ENCODE results near the gene TUBB4B.
"Not testable (repeated sequence)": the region's sequence is repeated elsewhere in the genome, so short reads cannot be mapped to it uniquely, and the experiment has no call there.

TUBB4B gene

DNA sequence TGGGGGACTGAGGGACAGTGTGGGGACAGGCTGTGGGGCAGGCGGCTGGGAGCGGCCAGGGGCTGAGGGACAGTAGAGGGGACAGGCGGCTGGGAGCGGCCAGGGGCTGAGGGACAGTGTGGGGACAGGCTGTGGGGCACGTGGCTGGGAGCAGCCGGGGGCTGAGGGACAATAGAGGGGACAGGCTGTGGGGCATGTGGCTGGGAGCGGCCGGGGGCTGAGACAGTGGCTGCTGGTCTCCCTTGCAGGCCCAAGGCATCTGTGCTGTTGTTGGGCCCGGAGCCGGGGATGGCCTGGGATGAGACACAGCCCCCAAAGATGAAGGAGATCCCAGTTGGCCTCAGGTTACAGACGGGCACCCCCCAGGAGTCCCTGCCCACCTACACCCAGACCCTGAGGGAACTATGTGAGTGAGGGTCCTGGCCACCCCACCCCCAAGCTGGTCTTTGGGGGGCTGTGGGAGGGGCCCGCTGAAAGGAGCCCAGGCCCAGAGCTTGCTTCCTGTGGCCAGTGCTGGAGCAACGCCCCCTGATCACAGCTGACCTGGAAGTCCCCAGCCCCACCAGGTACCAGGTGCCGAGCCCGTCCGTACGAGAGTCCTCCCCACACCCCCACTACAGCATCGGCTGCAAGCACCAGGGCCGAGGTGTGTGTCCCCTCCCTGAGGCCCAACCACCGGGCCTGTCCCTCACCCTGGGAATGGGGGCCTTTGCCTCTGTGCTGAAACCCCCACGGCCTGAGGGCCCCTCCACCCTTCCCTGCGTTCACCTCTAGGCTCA, 10.6 kb downstream of the TUBB4B start:
- DNase-seq (ENCODE audit: insufficient read length, low spot score) (no peak), FAIRE-seq (no peak)
- TF ChIP-seq TAF1 (IDR thresholded peaks at IDR 0.05; ENCODE audit: low read depth, low read length), result no peak
- no peak for TF ChIP-seq POLR2A (IDR thresholded peaks at IDR 0.05; ENCODE audit: low read depth, low read length)
- TF ChIP-seq POLR2AphosphoS5 (IDR thresholded peaks at IDR 0.05; ENCODE audit: low read depth, low read length), result no peak
- TF ChIP-seq PAX5 (IDR thresholded peaks at IDR 0.05; ENCODE audit: insufficient read depth, low read length, severe bottlenecking), result no peak
- no peak for TF ChIP-seq POU2F2 (IDR thresholded peaks at IDR 0.05; ENCODE audit: low read depth, low read length)
- TF ChIP-seq SPI1 (IDR thresholded peaks at IDR 0.05; ENCODE audit: low read depth, low read length), result no peak

DNA sequence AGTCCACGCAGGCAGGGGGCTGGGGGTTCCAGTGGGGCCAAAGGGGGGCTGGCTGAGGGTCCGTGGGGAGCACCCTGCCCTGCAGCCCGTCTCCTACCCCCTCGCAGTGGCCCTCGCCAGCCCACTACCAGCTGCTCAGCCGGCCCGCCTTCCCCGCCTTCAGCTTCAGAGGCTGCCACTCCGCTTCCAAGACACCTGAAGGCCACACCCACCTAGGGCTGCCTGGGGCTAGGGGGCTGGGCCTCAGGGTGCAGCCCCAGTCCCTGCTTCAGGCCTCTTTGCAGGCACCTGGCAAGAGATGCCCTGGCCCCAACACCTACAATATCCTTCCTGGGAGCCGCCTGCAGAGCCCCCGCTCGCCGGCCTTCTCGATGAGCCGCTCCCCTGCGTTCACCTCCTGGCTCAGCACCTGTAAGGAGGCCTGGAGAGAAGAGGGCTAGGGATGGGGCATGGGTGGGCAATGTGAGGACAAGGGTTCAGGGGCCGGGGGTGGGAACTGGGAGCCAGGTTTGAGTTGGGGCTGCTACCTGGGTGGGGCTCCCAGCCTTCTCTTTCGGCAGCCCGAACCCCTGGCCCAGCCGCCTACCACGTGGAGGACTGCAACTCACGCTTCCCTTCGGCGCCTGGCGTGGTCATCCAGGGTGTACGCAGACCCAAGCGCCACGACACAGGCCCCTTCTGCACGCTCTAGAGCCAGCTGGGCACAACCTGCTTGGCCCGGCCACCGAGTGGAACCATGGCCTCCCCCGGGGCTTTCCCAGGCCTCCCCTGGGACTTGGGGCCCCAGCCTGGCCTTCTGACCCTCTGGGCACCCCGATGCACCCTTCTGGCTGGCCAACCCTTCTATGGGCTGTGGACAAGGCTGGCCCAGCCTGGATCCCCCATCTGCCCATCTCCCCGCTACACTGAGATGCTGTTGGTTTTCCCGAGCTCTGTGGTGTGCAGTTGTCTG, 11.7 kb downstream of the TUBB4B start:
- DNase-seq (ENCODE audit: insufficient read length, low spot score) (no peak), FAIRE-seq (peak; percentile 16)
- TF ChIP-seq SPI1 (IDR thresholded peaks at IDR 0.05; ENCODE audit: low read depth, low read length) (no peak), PAX5 (IDR thresholded peaks at IDR 0.05; ENCODE audit: insufficient read depth, low read length, severe bottlenecking) (no peak), POLR2A (IDR thresholded peaks at IDR 0.05; ENCODE audit: low read depth, low read length) (no peak), POU2F2 (IDR thresholded peaks at IDR 0.05; ENCODE audit: low read depth, low read length) (no peak), POLR2AphosphoS5 (IDR thresholded peaks at IDR 0.05; ENCODE audit: low read depth, low read length) (no peak), TAF1 (IDR thresholded peaks at IDR 0.05; ENCODE audit: low read depth, low read length) (no peak)

GRCh38 chr9:137253717-137254623, 12.9 kb downstream of the TUBB4B start:
- FAIRE-seq (no peak), DNase-seq (ENCODE audit: insufficient read length, low spot score) (no peak)
- TF ChIP-seq POLR2AphosphoS5 (IDR thresholded peaks at IDR 0.05; ENCODE audit: low read depth, low read length) (no peak), POLR2A (IDR thresholded peaks at IDR 0.05; ENCODE audit: low read depth, low read length) (no peak), TAF1 (IDR thresholded peaks at IDR 0.05; ENCODE audit: low read depth, low read length) (no peak), SPI1 (IDR thresholded peaks at IDR 0.05; ENCODE audit: low read depth, low read length) (no peak), POU2F2 (IDR thresholded peaks at IDR 0.05; ENCODE audit: low read depth, low read length) (no peak), PAX5 (IDR thresholded peaks at IDR 0.05; ENCODE audit: insufficient read depth, low read length, severe bottlenecking) (no peak)

DNA sequence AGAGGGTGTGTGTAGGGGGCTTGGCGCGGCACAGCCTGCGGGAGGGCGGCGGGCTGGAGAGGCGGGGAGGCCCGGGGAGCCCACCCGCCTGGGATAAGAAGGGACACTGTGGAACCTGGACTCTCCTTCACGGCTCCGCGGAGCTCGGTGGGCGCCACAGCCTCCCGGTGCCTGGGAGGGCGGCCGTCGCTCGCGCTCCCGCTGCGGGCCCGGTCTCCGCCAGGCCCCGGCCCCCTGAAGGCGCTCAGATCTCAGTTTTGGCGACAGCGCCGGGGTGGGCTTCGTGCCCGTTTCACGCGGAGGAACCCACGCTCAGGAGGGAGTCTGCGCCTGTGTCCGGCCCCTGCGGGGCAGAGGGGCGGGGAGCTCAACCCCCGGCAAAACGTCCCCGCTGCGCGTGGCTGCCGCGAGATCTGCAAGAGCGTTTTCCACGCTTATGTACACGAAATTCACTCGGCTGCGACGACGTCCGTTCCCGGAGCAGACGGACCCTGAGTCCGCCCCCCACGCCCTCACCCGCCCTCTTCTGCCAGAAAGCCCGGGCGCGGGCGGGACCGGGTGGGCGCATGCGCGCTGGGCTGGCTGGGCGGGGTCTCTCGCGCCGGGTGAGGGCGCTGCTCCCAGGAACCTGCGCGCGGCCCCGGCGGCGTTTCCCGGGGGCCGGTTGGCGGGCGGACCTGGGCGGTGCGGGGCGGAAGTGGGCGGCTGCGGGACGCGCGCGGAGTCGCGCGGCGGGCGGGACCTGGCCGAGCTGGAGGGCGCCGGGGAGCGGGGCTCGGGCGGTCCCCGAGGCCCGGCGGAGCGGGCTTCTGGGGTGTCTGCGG, 13.7 kb downstream of the TUBB4B start, which contains the start of gene NELFB:
TSS of gene NELFB (plus strand) at position 704 of the 824 bp plus-strand sequence.
- TF ChIP-seq POLR2AphosphoS5 (IDR thresholded peaks at IDR 0.05; ENCODE audit: low read depth, low read length) (0 out of 2 replicates have a peak, but pooled peaks have one; percentile 33), TAF1 (IDR thresholded peaks at IDR 0.05; ENCODE audit: low read depth, low read length) (no peak), PAX5 (IDR thresholded peaks at IDR 0.05; ENCODE audit: insufficient read depth, low read length, severe bottlenecking) (peak; percentile 72)
- DNase-seq (ENCODE audit: insufficient read length, low spot score), result peak; percentile 100
- peak; percentile 98 for FAIRE-seq

DNA sequence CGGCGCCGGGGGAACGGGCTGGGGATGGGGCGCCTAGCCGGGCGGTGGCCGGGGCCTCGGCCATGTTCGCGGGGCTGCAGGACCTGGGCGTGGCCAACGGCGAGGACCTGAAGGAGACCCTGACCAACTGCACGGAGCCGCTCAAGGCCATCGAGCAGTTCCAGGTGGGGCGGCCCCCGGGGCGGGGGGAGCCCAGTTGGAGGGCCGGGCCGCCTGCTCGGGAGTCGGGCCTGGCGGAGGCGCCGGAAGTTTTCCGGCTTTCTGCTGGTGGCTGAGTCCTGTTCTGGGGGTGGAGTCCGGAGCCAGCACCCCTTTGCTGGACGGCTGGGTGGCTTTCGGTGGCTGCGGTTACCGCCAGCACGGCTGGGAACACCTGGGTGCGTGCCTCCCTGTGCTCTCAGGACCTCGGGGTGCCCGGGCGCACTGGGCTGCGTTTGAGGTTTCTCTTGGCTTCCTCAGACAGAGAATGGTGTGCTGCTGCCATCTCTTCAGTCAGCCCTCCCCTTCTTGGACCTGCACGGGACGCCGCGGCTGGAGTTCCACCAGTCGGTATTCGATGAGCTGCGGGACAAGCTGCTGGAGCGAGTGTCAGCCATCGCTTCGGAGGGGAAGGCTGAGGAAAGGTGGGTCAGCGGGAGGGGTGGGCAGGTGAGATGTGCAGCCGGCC, 14.5 kb downstream of the TUBB4B start:
- TF ChIP-seq POLR2AphosphoS5 (IDR thresholded peaks at IDR 0.05; ENCODE audit: low read depth, low read length), result no peak
- TF ChIP-seq SPI1 (IDR thresholded peaks at IDR 0.05; ENCODE audit: low read depth, low read length), result no peak
- no peak for TF ChIP-seq PAX5 (IDR thresholded peaks at IDR 0.05; ENCODE audit: insufficient read depth, low read length, severe bottlenecking)
- no peak for TF ChIP-seq POLR2A (IDR thresholded peaks at IDR 0.05; ENCODE audit: low read depth, low read length)
- TF ChIP-seq POU2F2 (IDR thresholded peaks at IDR 0.05; ENCODE audit: low read depth, low read length), result no peak
- TF ChIP-seq TAF1 (IDR thresholded peaks at IDR 0.05; ENCODE audit: low read depth, low read length), result no peak
- DNase-seq (ENCODE audit: insufficient read length, low spot score) (no peak), FAIRE-seq (peak; percentile 62)

DNA sequence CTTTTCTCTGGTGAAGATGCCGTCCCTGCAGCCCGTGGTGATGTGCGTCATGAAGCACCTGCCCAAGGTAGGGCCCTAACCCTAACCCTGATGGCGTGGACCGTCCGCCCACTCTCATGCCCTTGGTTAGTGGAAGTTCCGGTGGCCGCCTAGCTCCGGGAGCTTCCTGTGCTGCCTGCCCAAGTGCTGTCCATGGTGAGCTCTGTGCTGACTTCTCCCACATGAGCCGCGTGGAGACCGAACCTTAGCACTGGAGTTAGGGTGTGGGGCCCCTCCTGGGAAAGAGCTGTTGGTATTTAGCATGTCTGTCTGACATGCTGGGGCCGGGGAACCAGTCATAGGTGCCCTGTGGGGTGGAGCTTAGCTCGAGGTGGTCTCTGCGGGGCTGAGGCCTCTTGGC, 15.3 kb downstream of the TUBB4B start:
- no peak for DNase-seq (ENCODE audit: insufficient read length, low spot score)
- TF ChIP-seq SPI1 (IDR thresholded peaks at IDR 0.05; ENCODE audit: low read depth, low read length), result no peak
- no peak for TF ChIP-seq POLR2AphosphoS5 (IDR thresholded peaks at IDR 0.05; ENCODE audit: low read depth, low read length)
- TF ChIP-seq PAX5 (IDR thresholded peaks at IDR 0.05; ENCODE audit: insufficient read depth, low read length, severe bottlenecking), result no peak
- TF ChIP-seq POU2F2 (IDR thresholded peaks at IDR 0.05; ENCODE audit: low read depth, low read length), result no peak
- TF ChIP-seq TAF1 (IDR thresholded peaks at IDR 0.05; ENCODE audit: low read depth, low read length), result no peak
- TF ChIP-seq POLR2A (IDR thresholded peaks at IDR 0.05; ENCODE audit: low read depth, low read length), result no peak

DNA sequence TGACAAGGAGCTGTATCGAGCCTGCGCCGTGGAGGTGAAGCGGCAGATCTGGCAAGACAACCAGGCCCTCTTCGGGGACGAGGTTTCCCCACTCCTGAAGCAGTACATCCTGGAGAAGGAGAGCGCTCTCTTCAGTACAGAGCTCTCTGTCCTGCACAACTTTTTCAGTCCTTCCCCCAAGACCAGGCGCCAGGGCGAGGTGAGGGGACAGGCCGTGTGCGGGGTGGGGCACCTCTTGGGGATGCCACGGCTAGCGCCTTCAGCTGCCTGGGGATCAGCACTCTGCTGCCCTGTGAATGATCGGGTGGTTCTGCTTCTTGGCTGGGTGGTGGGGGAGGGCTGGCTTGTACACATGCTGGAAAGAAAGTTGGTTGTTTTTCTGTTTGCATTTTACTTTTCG, 15.8 kb downstream of the TUBB4B start:
- FAIRE-seq (no peak), DNase-seq (ENCODE audit: insufficient read length, low spot score) (no peak)
- TF ChIP-seq POLR2AphosphoS5 (IDR thresholded peaks at IDR 0.05; ENCODE audit: low read depth, low read length) (no peak), PAX5 (IDR thresholded peaks at IDR 0.05; ENCODE audit: insufficient read depth, low read length, severe bottlenecking) (no peak), POLR2A (IDR thresholded peaks at IDR 0.05; ENCODE audit: low read depth, low read length) (no peak), SPI1 (IDR thresholded peaks at IDR 0.05; ENCODE audit: low read depth, low read length) (no peak), POU2F2 (IDR thresholded peaks at IDR 0.05; ENCODE audit: low read depth, low read length) (no peak), TAF1 (IDR thresholded peaks at IDR 0.05; ENCODE audit: low read depth, low read length) (no peak)

More for the DNA sequence above, 15.3 kb downstream of the TUBB4B start:
- no peak for FAIRE-seq

DNA sequence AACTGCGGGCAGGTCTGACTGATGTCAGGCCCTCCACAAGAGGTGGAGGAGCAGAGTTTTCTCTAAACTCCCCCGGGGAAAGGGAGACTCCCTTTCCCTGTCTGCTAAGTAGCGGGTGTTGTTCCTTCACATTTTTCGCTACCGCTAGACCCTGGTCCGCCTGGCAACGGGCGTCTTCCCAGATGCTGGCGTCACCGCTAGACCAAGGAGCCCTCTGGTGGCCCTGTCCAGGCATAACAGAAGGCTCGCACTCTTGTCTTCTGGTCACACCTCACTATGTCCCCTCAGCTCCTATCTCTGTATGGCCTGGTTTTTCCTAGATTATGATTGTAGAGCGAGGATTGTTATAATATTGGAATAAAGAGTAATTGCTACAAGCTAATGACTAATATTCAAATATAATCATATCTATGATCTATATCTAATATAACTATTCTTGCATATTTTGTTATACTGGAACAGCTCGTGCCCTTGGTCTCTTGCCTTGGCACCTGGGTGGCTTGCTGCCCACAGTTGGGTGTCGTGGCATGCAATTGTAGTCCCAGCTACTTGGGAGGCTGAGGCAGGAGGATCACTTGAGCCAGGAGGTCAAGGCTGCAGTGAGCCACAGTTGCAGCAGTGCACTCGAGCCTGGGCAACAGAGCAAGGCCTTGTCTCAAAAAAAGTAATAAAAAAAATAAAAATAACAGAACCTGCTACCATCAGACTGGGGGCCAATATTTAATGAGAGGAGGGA, 21.3 kb downstream of the TUBB4B start:
- peak; percentile 40 for FAIRE-seq

More for the DNA sequence above, 21.3 kb downstream of the TUBB4B start:
- not testable (repeated sequence) for DNase-seq (ENCODE audit: insufficient read length, low spot score)
